GM12874 (cell line): ENCODE results near the gene APOL1.

Experiments used
- CTCF ChIP-seq: IDR thresholded peaks from 2 replicates; pipeline ENCODE4 v1.5.1; 2011; ENCODE audit warnings: low read depth, mild to moderate bottlenecking, control low read depth, low read length, moderate library complexity; ENCODE audit not compliant: insufficient read depth

Gene APOL1

GRCh38 chr22:36252754-36253522 lies at the start of gene APOL1:
Gene APOL1 (plus strand): TSS chr22:36253133. CDS start chr22:36254956, 1,823 bp downstream.
- no peak for TF ChIP-seq CTCF

- TF ChIP-seq CTCF, result no peak
Measured at GRCh38 chr22:36204001-36204631, 48.8 kb upstream of the APOL1 start.

DNA sequence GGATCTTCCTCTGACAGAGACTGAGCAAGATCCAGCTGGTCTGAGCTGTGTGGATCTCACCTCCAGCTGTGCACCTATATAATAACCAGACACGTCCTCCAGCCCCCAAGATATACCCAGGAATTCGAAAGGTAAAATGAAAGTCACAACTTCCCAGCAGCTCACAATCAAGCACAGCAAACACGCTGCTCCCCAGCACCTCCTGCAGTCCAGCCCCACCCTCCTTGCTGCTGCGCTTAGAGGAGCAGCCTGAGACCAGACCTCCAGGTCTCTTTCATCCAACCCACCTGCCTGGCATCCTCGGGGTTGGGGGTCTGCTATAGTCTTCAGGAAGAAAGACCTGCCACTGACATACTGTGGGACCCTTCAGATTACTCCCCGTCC lies 48.3 kb upstream of the APOL1 start:
- TF ChIP-seq CTCF, result no peak

- no peak for TF ChIP-seq CTCF
Measured at GRCh38 chr22:36206255-36206654, 46.7 kb upstream of the APOL1 start.

- no peak for TF ChIP-seq CTCF
Measured at GRCh38 chr22:36208162-36208765, 44.7 kb upstream of the APOL1 start.

DNA sequence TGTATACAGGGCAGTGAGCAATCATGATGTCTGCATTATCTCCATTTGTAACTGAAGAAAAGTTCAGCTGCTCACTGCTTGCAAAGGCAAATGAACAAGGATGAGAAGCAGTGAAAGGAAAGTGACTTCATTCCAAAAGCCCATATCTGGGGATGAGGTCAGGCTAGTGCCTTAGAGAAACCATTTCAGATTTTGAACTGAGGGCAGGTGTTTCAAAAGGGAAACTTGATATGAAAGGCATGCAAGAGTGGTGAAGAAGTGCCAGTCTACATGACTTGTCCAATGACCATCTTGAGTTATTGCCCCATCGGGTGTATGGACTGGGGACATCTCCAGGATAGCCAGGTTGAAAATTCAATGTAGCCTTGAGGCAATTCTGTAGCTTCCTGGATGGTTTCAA lies 44.0 kb upstream of the APOL1 start:
- TF ChIP-seq CTCF, result no peak

- no peak for TF ChIP-seq CTCF
Measured at GRCh38 chr22:36210224-36210623, 42.7 kb upstream of the APOL1 start.
